A549 (cell line): ENCODE results near the gene B3GNT5.

ENCODE experiments used
- CBX2 ChIP-seq: fragments of 200-600 bp; sonication (generic); IDR thresholded peaks from 2 replicates; pipeline ENCODE4 v1.6.1; 2016; ENCODE audit warnings: low read depth, mild to moderate bottlenecking, borderline replicate concordance
- CBX8 ChIP-seq: fragments of 200-600 bp; sonication (generic); IDR thresholded peaks from 2 replicates; pipeline ENCODE4 v1.6.1; 2016
- CHD4 ChIP-seq: fragments of 200-600 bp; sonication (generic); IDR thresholded peaks from 2 replicates; pipeline ENCODE4 v1.6.1; 2016; ENCODE audit warnings: antibody characterized with exemption, mild to moderate bottlenecking, borderline replicate concordance
- CTCF ChIP-seq: fragments of >200 bp; sonication (Bioruptor Twin); formaldehyde crosslinking; IDR thresholded peaks from 3 replicates; pipeline ENCODE4 v1.5.1; 2016
- JUN ChIP-seq, 2 experiments: fragments of >200 bp; sonication (Bioruptor Twin); formaldehyde crosslinking; IDR thresholded peaks; 2 replicates in 1 of 2; 3 replicates in 1 of 2; pipeline ENCODE4 v1.6.1; 2016 to 2017
- MYC ChIP-seq: IDR thresholded peaks from 2 replicates; pipeline ENCODE4 v1.6.1; 2012; ENCODE audit warnings: mild to moderate bottlenecking, inconsistent platforms, low read length, improper control_type of control experiment, borderline replicate concordance
- POLR2A ChIP-seq: IDR thresholded peaks from 2 replicates; pipeline ENCODE4 v1.6.1; 2012; ENCODE audit warnings: mild to moderate bottlenecking, low read length
- POLR2AphosphoS2 ChIP-seq: conservative IDR thresholded peaks from 2 replicates; pipeline ENCODE4 v1.6.1; 2012; ENCODE audit warnings: low read length, improper control_type of control experiment, inconsistent platforms
- RFX5 ChIP-seq: fragments of 450-650 bp; IDR thresholded peaks from 2 replicates; pipeline ENCODE4 v1.7.1; 2014; ENCODE audit warnings: antibody characterized with exemption, mild to moderate bottlenecking, moderate library complexity
- SMC3 ChIP-seq: fragments of >200 bp; sonication (Bioruptor Twin); formaldehyde crosslinking; IDR thresholded peaks from 3 replicates; pipeline ENCODE4 v1.6.1; 2018; ENCODE audit warnings: inconsistent platforms
- TF ChIP-seq, protein P1 (sequence below): fragments of 450-650 bp; IDR thresholded peaks from 2 replicates; pipeline ENCODE4 v1.6.1; 2014; ENCODE audit warnings: antibody characterized with exemption
- TF ChIP-seq, protein P2 (sequence below): IDR thresholded peaks from 2 replicates; pipeline ENCODE4 v1.6.1; 2012; ENCODE audit warnings: low read depth, borderline replicate concordance

- no peak for TF ChIP-seq POLR2AphosphoS2
- TF ChIP-seq CTCF: no peak
- no peak for TF ChIP-seq JUN (IDR thresholded peaks at IDR 0.05)
- TF ChIP-seq, protein P1, sequence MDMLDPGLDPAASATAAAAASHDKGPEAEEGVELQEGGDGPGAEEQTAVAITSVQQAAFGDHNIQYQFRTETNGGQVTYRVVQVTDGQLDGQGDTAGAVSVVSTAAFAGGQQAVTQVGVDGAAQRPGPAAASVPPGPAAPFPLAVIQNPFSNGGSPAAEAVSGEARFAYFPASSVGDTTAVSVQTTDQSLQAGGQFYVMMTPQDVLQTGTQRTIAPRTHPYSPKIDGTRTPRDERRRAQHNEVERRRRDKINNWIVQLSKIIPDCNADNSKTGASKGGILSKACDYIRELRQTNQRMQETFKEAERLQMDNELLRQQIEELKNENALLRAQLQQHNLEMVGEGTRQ: no peak
- no peak for TF ChIP-seq RFX5
- no peak for TF ChIP-seq SMC3
- no peak for TF ChIP-seq MYC
- no peak for TF ChIP-seq CBX2
- TF ChIP-seq, protein P2, sequence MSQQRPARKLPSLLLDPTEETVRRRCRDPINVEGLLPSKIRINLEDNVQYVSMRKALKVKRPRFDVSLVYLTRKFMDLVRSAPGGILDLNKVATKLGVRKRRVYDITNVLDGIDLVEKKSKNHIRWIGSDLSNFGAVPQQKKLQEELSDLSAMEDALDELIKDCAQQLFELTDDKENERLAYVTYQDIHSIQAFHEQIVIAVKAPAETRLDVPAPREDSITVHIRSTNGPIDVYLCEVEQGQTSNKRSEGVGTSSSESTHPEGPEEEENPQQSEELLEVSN: no peak
- no peak for TF ChIP-seq CHD4
- TF ChIP-seq POLR2A: no peak
- TF ChIP-seq CBX8: no peak
Measured at GRCh38 chr3:183313351-183313750, 60.3 kb downstream of the B3GNT5 start.
